Skin epidermis (tissue), 12 donors: ENCODE data around the gene OSBPL3.

Experiments
- H3K27ac ChIP-seq, 21 experiments: fragments of 200-600 bp; sonication (generic) in 11 of 21; one replicate each; pipeline ENCODE4 v1.5.0; 2020; ENCODE audit warnings: mild to moderate bottlenecking in 3 of 21, inconsistent platforms in 2 of 21, moderate library complexity in 2 of 21
- H3K4me3 ChIP-seq, 7 experiments: fragments of 200-600 bp; sonication (generic) in 2 of 7; one replicate each; pipeline ENCODE4 v1.5.0; 2020; ENCODE audit warnings: inconsistent platforms in 2 of 7, mild to moderate bottlenecking in 2 of 7, moderate library complexity in 1 of 7

Gene OSBPL3

GRCh38 chr7:24926623-24927524 lies 53.1 kb downstream of the OSBPL3 start:
- no peak overlapping the region for H3K4me3 ChIP-seq
- H3K27ac ChIP-seq: peak overlapping the region in 2 of 21 experiments; percentile 16 to 47

- H3K4me3 ChIP-seq: no peak overlapping the region
- H3K27ac ChIP-seq: no peak overlapping the region
These were observed 55.6 kb downstream of the OSBPL3 start for GRCh38 chr7:24924375-24924774.

- no peak overlapping the region for H3K27ac ChIP-seq
- no peak overlapping the region for H3K4me3 ChIP-seq
These were observed 56.7 kb downstream of the OSBPL3 start for GRCh38 chr7:24923172-24923865.

GRCh38 chr7:24922099-24922773 lies 57.7 kb downstream of the OSBPL3 start:
- Histone ChIP-seq H3K27ac (peak overlapping the region in 2 of 21 experiments; percentile 19 to 33), H3K4me3 (no peak overlapping the region)

GRCh38 chr7:24921362-24921679 lies 58.7 kb downstream of the OSBPL3 start:
- Histone ChIP-seq H3K27ac (peak overlapping the region in 1 of 21 experiments; percentile 33), H3K4me3 (no peak overlapping the region)

- Histone ChIP-seq H3K27ac (peak overlapping the region in 1 of 21 experiments; percentile 33), H3K4me3 (no peak overlapping the region)
These were observed 59.3 kb downstream of the OSBPL3 start for GRCh38 chr7:24920451-24921361.

GRCh38 chr7:24917510-24918239 lies 62.3 kb downstream of the OSBPL3 start:
- no peak overlapping the region for H3K27ac ChIP-seq

GRCh38 chr7:24916463-24917040 lies 63.4 kb downstream of the OSBPL3 start:
- Histone ChIP-seq H3K27ac (no peak overlapping the region), H3K4me3 (no peak overlapping the region)

More at GRCh38 chr7:24917510-24918239, 62.3 kb downstream of the OSBPL3 start:
- H3K4me3 ChIP-seq: no peak overlapping the region

GRCh38 chr7:24914465-24914859 lies 65.5 kb downstream of the OSBPL3 start:
- H3K4me3 ChIP-seq: no peak overlapping the region

GRCh38 chr7:24913801-24914464 lies 66.0 kb downstream of the OSBPL3 start:
- no peak overlapping the region for H3K27ac ChIP-seq
- H3K4me3 ChIP-seq: no peak overlapping the region

More at GRCh38 chr7:24914465-24914859, 65.5 kb downstream of the OSBPL3 start:
- no peak overlapping the region for H3K27ac ChIP-seq

GRCh38 chr7:24912874-24913514 lies 67.0 kb downstream of the OSBPL3 start:
- H3K27ac ChIP-seq: no peak overlapping the region

GRCh38 chr7:24912424-24912823 lies 67.6 kb downstream of the OSBPL3 start:
- Histone ChIP-seq H3K4me3 (no peak overlapping the region), H3K27ac (no peak overlapping the region)

More at GRCh38 chr7:24912874-24913514, 67.0 kb downstream of the OSBPL3 start:
- no peak overlapping the region for H3K4me3 ChIP-seq

GRCh38 chr7:24911213-24911603 lies 68.8 kb downstream of the OSBPL3 start:
- H3K27ac ChIP-seq: peak overlapping the region in 1 of 21 experiments; percentile 51
- no peak overlapping the region for H3K4me3 ChIP-seq

- peak overlapping the region in 2 of 21 experiments; percentile 29 to 61 for H3K27ac ChIP-seq
These were observed 69.3 kb downstream of the OSBPL3 start for GRCh38 chr7:24910551-24911212.

GRCh38 chr7:24908727-24909126 lies 71.3 kb downstream of the OSBPL3 start:
- Histone ChIP-seq H3K4me3 (no peak overlapping the region), H3K27ac (no peak overlapping the region)

More at GRCh38 chr7:24910551-24911212, 69.3 kb downstream of the OSBPL3 start:
- no peak overlapping the region for H3K4me3 ChIP-seq

- Histone ChIP-seq H3K27ac (peak overlapping the region in 3 of 21 experiments; percentile 26 to 44 (median 32)), H3K4me3 (no peak overlapping the region)
These were observed 71.8 kb downstream of the OSBPL3 start for GRCh38 chr7:24908166-24908565.
